Measurements from ENCODE around the gene ST3GAL6. TPM values are rescaled to one million over a fixed set of nuclear protein-coding genes. Genes with fewer than 3 reads are reported as not detected.

ST3GAL6 gene
- total RNA-seq, 2 experiments from 2014 or later: 0.44 to 0.45 TPM

- POLR2A ChIA-PET: no interaction called here
- CTCF ChIA-PET: no interaction called here
These were observed 38.1 kb downstream of the ST3GAL6 start for GRCh38 chr3:98801043-98801747.

GRCh38 chr3:98805571-98805970 is 42.4 kb downstream of the ST3GAL6 start:
- ATAC-seq (ENCODE audit: poor library complexity) (no peak), DNase-seq (no peak)
- ChIA-PET CTCF (no interaction called here), POLR2A (no interaction called here)
- H3K4me1 Mint-ChIP-seq (ENCODE audit: low read depth): no peaks in the 10 kb centered on the region
- Histone ChIP-seq H3K4me1 (ENCODE audit: insufficient read depth, low read length) (no peaks in the 10 kb centered on the region), H3K9me3 (ENCODE audit: control insufficient read depth in 1 of 2, insufficient read depth in 1 of 2, low read length in 2 of 2) (no peaks in the 10 kb centered on the region), H3K27ac (ENCODE audit: low read depth in 1 of 2, low read length in 2 of 2) (no peak overlapping the region), H3K4me3 (ENCODE audit: low read length) (no peak overlapping the region), H3K36me3 (ENCODE audit: insufficient read depth, low read length) (no peaks in the 10 kb centered on the region), H3K27me3 (ENCODE audit: control insufficient read depth in 1 of 2, insufficient read depth in 2 of 2, low read length in 2 of 2) (no peaks in the 10 kb centered on the region)
- no peaks in the 10 kb centered on the region for H3K9me3 Mint-ChIP-seq
- TF ChIP-seq, protein P1, sequence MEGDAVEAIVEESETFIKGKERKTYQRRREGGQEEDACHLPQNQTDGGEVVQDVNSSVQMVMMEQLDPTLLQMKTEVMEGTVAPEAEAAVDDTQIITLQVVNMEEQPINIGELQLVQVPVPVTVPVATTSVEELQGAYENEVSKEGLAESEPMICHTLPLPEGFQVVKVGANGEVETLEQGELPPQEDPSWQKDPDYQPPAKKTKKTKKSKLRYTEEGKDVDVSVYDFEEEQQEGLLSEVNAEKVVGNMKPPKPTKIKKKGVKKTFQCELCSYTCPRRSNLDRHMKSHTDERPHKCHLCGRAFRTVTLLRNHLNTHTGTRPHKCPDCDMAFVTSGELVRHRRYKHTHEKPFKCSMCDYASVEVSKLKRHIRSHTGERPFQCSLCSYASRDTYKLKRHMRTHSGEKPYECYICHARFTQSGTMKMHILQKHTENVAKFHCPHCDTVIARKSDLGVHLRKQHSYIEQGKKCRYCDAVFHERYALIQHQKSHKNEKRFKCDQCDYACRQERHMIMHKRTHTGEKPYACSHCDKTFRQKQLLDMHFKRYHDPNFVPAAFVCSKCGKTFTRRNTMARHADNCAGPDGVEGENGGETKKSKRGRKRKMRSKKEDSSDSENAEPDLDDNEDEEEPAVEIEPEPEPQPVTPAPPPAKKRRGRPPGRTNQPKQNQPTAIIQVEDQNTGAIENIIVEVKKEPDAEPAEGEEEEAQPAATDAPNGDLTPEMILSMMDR (IDR thresholded peaks at IDR 0.05): no peak
- peaks cover 36% of the 10 kb centered on the region for H3K36me3 Mint-ChIP-seq (ENCODE audit: low read depth)
- no peaks in the 10 kb centered on the region for H3K27me3 Mint-ChIP-seq
- no peak overlapping the region for H3K27ac Mint-ChIP-seq
- intact Hi-C loops (cut with DNase I, micrococcal nuclease): no loop called here
- no peak overlapping the region for H3K4me3 Mint-ChIP-seq

More at GRCh38 chr3:98801043-98801747, 38.1 kb downstream of the ST3GAL6 start:
- no peaks in the 10 kb centered on the region for H3K4me1 ChIP-seq (ENCODE audit: insufficient read depth, low read length)
- Mint-ChIP-seq H3K27me3 (no peaks in the 10 kb centered on the region), H3K4me3 (no peak overlapping the region), H3K36me3 (ENCODE audit: low read depth) (peaks cover 13% of the 10 kb centered on the region), H3K27ac (no peak overlapping the region), H3K4me1 (ENCODE audit: low read depth) (no peaks in the 10 kb centered on the region), H3K9me3 (no peaks in the 10 kb centered on the region)
- intact Hi-C loops (cut with DNase I, micrococcal nuclease): no loop called here
- H3K9me3 ChIP-seq (ENCODE audit: control insufficient read depth in 1 of 2, insufficient read depth in 1 of 2, low read length in 2 of 2): no peaks in the 10 kb centered on the region
- no peak overlapping the region for H3K27ac ChIP-seq (ENCODE audit: low read depth in 1 of 2, low read length in 2 of 2)
- TF ChIP-seq, protein P1 (IDR thresholded peaks at IDR 0.05): no peak
- DNase-seq (no peak), ATAC-seq (ENCODE audit: poor library complexity) (no peak)
- no peaks in the 10 kb centered on the region for H3K36me3 ChIP-seq (ENCODE audit: insufficient read depth, low read length)
- H3K27me3 ChIP-seq (ENCODE audit: control insufficient read depth in 1 of 2, insufficient read depth in 2 of 2, low read length in 2 of 2): no peaks in the 10 kb centered on the region
- H3K4me3 ChIP-seq (ENCODE audit: low read length): no peak overlapping the region

- ChIA-PET CTCF (no interaction called here), POLR2A (no interaction called here)
- H3K27me3 ChIP-seq (ENCODE audit: control insufficient read depth in 1 of 2, insufficient read depth in 2 of 2, low read length in 2 of 2): no peaks in the 10 kb centered on the region
- H3K4me1 ChIP-seq (ENCODE audit: insufficient read depth, low read length): no peaks in the 10 kb centered on the region
- no peak overlapping the region for H3K27ac ChIP-seq (ENCODE audit: low read depth in 1 of 2, low read length in 2 of 2)
- ATAC-seq (ENCODE audit: poor library complexity) (no peak), DNase-seq (no peak)
- Mint-ChIP-seq H3K27ac (no peak overlapping the region), H3K9me3 (no peaks in the 10 kb centered on the region), H3K4me3 (no peak overlapping the region), H3K27me3 (no peaks in the 10 kb centered on the region), H3K4me1 (ENCODE audit: low read depth) (no peaks in the 10 kb centered on the region), H3K36me3 (ENCODE audit: low read depth) (peaks cover 36% of the 10 kb centered on the region)
- intact Hi-C loops (cut with DNase I, micrococcal nuclease): no loop called here
- no peaks in the 10 kb centered on the region for H3K36me3 ChIP-seq (ENCODE audit: insufficient read depth, low read length)
- H3K4me3 ChIP-seq (ENCODE audit: low read length): no peak overlapping the region
- TF ChIP-seq, protein P1 (IDR thresholded peaks at IDR 0.05): no peak
- no peaks in the 10 kb centered on the region for H3K9me3 ChIP-seq (ENCODE audit: control insufficient read depth in 1 of 2, insufficient read depth in 1 of 2, low read length in 2 of 2)
These were observed 43.4 kb downstream of the ST3GAL6 start for GRCh38 chr3:98806521-98806920.

All from CD4-positive, alpha-beta T cell (primary cell).